ENCODE data around the gene EIF4E2.

Gene EIF4E2

GRCh38 chr2:232526372-232526941 lies 24.0 kb upstream of the EIF4E2 start:
- Histone ChIP-seq H3K27ac (no peak overlapping the region), H3K4me1 (ENCODE audit: control insufficient read depth in 1 of 2, insufficient read depth in 1 of 2, low read depth in 1 of 2, low read length in 1 of 2) (peaks cover 0 to 9% of the 10 kb centered on the region in 2 experiments), H3K27me3 (peaks cover 78% of the 10 kb centered on the region), H3K36me3 (no peaks in the 10 kb centered on the region), H3K9me3 (no peaks in the 10 kb centered on the region), H3K4me3 (ENCODE audit: low read depth in 1 of 2, low read length in 1 of 2) (no peak overlapping the region)
- TF ChIP-seq CTCF (IDR thresholded peaks at IDR 0.05): no peak

GRCh38 chr2:232527905-232528470 lies 22.5 kb upstream of the EIF4E2 start:
- Histone ChIP-seq H3K36me3 (no peaks in the 10 kb centered on the region), H3K27ac (no peak overlapping the region), H3K4me3 (ENCODE audit: low read depth in 1 of 2, low read length in 1 of 2) (no peak overlapping the region), H3K27me3 (peaks cover 62% of the 10 kb centered on the region), H3K4me1 (ENCODE audit: control insufficient read depth in 1 of 2, insufficient read depth in 1 of 2, low read depth in 1 of 2, low read length in 1 of 2) (no peaks in the 10 kb centered on the region), H3K9me3 (no peaks in the 10 kb centered on the region)
- TF ChIP-seq CTCF (IDR thresholded peaks at IDR 0.05): no peak

GRCh38 chr2:232528746-232529460 lies 21.6 kb upstream of the EIF4E2 start:
- Histone ChIP-seq H3K4me3 (ENCODE audit: low read depth in 1 of 2, low read length in 1 of 2) (no peak overlapping the region), H3K4me1 (ENCODE audit: control insufficient read depth in 1 of 2, insufficient read depth in 1 of 2, low read depth in 1 of 2, low read length in 1 of 2) (no peaks in the 10 kb centered on the region), H3K27me3 (peaks cover 53% of the 10 kb centered on the region), H3K9me3 (no peaks in the 10 kb centered on the region), H3K36me3 (no peaks in the 10 kb centered on the region), H3K27ac (no peak overlapping the region)
- TF ChIP-seq CTCF (IDR thresholded peaks at IDR 0.05): no peak

- H3K36me3 ChIP-seq: no peaks in the 10 kb centered on the region
- peaks cover 42% of the 10 kb centered on the region for H3K27me3 ChIP-seq
- H3K4me3 ChIP-seq (ENCODE audit: low read depth in 1 of 2, low read length in 1 of 2): no peak overlapping the region
- H3K9me3 ChIP-seq: no peaks in the 10 kb centered on the region
- no peak overlapping the region for H3K27ac ChIP-seq
- H3K4me1 ChIP-seq (ENCODE audit: control insufficient read depth in 1 of 2, insufficient read depth in 1 of 2, low read depth in 1 of 2, low read length in 1 of 2): no peaks in the 10 kb centered on the region
- TF ChIP-seq CTCF (IDR thresholded peaks at IDR 0.05): no peak
These were observed 20.5 kb upstream of the EIF4E2 start for GRCh38 chr2:232529806-232530547.

GRCh38 chr2:232530626-232531260 lies 19.7 kb upstream of the EIF4E2 start:
- no peak for TF ChIP-seq CTCF (IDR thresholded peaks at IDR 0.05)
- H3K36me3 ChIP-seq: no peaks in the 10 kb centered on the region
- H3K4me1 ChIP-seq (ENCODE audit: control insufficient read depth in 1 of 2, insufficient read depth in 1 of 2, low read depth in 1 of 2, low read length in 1 of 2): no peaks in the 10 kb centered on the region
- H3K9me3 ChIP-seq: no peaks in the 10 kb centered on the region
- H3K4me3 ChIP-seq (ENCODE audit: low read depth in 1 of 2, low read length in 1 of 2): no peak overlapping the region
- peaks cover 35% of the 10 kb centered on the region for H3K27me3 ChIP-seq
- no peak overlapping the region for H3K27ac ChIP-seq

All from neutrophil (primary cell).